ENCODE measurements around the gene RYR1. TPM values are rescaled to one million over a fixed set of nuclear protein-coding genes. Genes with fewer than 3 reads are reported as not detected.
"Not testable (repeated sequence)": the region's sequence is repeated elsewhere in the genome, so short reads cannot be mapped to it uniquely, and the experiment has no call there.

RYR1 gene
- total RNA-seq, 4 donors from 2014 or later = 8.4 to 35.1 (median 16.6) TPM

DNA sequence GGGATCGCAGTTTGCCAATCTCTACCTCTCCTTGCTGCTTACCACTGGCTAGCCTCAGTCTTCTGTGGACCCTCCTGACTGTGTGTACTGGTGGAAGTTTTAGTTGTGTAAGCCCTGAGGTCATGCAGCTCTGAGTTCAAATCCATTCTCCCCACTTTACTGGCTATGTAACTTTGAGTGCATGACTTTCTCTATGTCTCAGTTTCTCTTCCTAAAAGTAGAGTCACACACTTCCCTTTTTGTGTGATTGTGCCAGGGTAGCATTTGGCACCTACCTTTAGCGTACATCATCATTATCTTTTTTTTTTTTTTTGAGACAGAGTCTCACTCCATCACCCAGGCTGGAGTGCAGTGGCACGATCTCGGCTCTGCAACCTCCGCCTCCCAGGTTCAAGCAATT lies 113.9 kb downstream of the RYR1 start:
- TF ChIP-seq, protein P1, sequence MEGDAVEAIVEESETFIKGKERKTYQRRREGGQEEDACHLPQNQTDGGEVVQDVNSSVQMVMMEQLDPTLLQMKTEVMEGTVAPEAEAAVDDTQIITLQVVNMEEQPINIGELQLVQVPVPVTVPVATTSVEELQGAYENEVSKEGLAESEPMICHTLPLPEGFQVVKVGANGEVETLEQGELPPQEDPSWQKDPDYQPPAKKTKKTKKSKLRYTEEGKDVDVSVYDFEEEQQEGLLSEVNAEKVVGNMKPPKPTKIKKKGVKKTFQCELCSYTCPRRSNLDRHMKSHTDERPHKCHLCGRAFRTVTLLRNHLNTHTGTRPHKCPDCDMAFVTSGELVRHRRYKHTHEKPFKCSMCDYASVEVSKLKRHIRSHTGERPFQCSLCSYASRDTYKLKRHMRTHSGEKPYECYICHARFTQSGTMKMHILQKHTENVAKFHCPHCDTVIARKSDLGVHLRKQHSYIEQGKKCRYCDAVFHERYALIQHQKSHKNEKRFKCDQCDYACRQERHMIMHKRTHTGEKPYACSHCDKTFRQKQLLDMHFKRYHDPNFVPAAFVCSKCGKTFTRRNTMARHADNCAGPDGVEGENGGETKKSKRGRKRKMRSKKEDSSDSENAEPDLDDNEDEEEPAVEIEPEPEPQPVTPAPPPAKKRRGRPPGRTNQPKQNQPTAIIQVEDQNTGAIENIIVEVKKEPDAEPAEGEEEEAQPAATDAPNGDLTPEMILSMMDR (IDR thresholded peaks at IDR 0.05) = no peak
- TF ChIP-seq POLR2A (IDR thresholded peaks at IDR 0.05) = no peak
- no peak overlapping the region for H3K4me3 ChIP-seq (ENCODE audit: low read depth, poor library complexity, severe bottlenecking)
- no peak for DNase-seq (ENCODE audit: low spot score in 2 of 2)
- intact Hi-C loops (cut with DNase I; ENCODE audit: low total_unique reads) = loop anchor here (5.0 kb wide), 1 partner anchor 85 kb away; no protein-coding TSS in a partner anchor
- WGBS, 2 donors = 92% methylated on average over 5 of the region's 5 CpGs

DNA sequence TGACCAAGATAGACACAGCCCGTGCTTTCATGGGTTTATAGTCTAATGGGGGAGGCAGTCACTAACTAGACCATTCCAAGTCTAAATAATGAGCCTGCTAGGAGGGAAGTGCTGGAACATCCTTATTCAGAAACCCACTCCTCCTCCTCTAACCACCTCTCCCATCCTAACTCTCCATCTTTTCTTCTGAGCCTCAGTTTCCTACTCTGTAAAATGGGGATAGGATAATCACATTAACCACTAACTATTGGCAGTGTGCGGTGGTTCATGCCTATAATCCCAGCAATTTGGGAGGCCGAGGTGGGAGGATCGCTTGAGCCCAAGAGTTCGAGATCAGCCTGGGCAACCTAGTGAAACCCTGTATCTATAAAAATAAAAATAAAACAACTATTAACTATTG lies 115.6 kb downstream of the RYR1 start:
- 95 to 96% methylated on average over 5 of the region's 5 CpGs for WGBS, 2 donors
- no peak for DNase-seq (ENCODE audit: low spot score in 2 of 2)
- intact Hi-C loops (cut with DNase I; ENCODE audit: low total_unique reads) = loop anchor here (5.0 kb wide), 1 partner anchor 83 kb away; no protein-coding TSS in a partner anchor
- TF ChIP-seq, protein P1 (IDR thresholded peaks at IDR 0.05) = no peak
- TF ChIP-seq POLR2A (IDR thresholded peaks at IDR 0.05) = no peak
- H3K4me3 ChIP-seq (ENCODE audit: low read depth, poor library complexity, severe bottlenecking) = no peak overlapping the region

DNA sequence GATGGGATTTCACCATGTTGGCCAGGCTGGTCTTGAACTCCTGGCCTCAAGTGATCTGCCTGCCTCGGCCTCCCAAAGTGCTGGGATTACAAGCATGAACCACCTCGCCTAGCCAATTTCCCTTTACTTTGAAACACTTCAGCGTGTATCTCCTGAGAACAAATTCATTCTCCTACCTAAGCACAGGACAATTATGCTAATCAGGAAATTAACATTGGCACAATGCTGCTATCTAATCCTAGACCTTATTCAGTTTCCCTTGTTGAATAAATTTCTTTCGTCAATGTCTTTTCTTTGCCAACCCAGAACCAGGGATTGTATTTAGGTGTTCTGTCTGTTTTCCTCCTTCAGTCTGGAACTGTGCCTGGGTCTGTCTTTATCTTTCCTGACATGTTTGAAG lies 116.5 kb downstream of the RYR1 start:
- WGBS, 2 donors = 51 to 58% methylated on average over 4 of the region's 4 CpGs
- DNase-seq (ENCODE audit: low spot score in 2 of 2) = no peak
- TF ChIP-seq, protein P1 (IDR thresholded peaks at IDR 0.05) = no peak
- no peak for TF ChIP-seq POLR2A (IDR thresholded peaks at IDR 0.05)
- intact Hi-C loops (cut with DNase I; ENCODE audit: low total_unique reads) = loop anchor here (5.0 kb wide), 1 partner anchor 82 kb away; no protein-coding TSS in a partner anchor
- H3K4me3 ChIP-seq (ENCODE audit: low read depth, poor library complexity, severe bottlenecking) = no peak overlapping the region

DNA sequence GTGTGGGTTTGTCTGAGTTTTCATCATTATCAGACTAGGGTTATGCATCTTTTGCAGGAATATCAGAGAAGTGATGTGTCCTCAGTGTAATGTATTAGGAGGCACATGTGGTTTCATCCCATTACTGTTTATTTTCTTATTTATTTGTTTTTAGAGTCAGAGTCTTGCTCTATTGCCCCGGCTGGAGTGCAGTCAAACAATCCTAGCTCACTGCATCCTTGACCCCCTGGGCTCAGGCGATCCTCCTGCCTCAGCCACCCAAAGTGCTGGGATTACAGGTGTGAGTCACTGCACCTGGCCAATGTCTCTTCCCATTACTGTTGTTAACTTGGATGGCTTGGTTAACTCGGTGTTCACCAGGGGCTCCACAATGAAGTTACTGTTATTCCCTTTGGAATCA lies 116.9 kb downstream of the RYR1 start:
- no peak overlapping the region for H3K4me3 ChIP-seq (ENCODE audit: low read depth, poor library complexity, severe bottlenecking)

DNA sequence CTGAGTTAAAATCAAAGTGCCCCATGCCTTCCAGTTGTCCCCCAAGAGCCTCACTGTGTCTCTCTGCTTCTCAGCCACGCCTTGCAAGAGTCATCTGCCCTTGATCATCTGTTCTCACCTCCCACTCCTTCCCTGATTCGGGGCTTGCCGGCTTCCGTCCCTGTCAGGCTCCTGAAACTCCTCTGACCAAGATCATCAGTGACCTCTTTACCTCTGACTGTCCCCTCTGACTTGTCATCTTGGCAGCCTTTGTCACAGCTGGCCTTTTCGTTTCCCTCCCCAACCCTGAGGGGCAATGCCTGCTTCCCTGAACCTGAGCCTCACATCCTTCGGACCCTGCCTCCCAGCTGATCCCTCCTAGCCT lies 117.9 kb downstream of the RYR1 start:
- 64 to 75% methylated on average over 6 of the region's 6 CpGs for WGBS, 2 donors
- intact Hi-C loops (cut with DNase I; ENCODE audit: low total_unique reads) = no loop called here
- H3K4me3 ChIP-seq (ENCODE audit: low read depth, poor library complexity, severe bottlenecking) = no peak overlapping the region
- no peak for DNase-seq (ENCODE audit: low spot score in 2 of 2)
- TF ChIP-seq POLR2A (IDR thresholded peaks at IDR 0.05) = no peak
- TF ChIP-seq, protein P1 (IDR thresholded peaks at IDR 0.05) = no peak

More for the DNA sequence above, 116.9 kb downstream of the RYR1 start:
- DNase-seq (ENCODE audit: low spot score in 2 of 2) = no peak
- 55 to 57% methylated on average over 3 of the region's 3 CpGs for WGBS, 2 donors
- TF ChIP-seq, protein P1 (IDR thresholded peaks at IDR 0.05) = no peak
- TF ChIP-seq POLR2A (IDR thresholded peaks at IDR 0.05) = no peak
- intact Hi-C loops (cut with DNase I; ENCODE audit: low total_unique reads) = no loop called here

DNA sequence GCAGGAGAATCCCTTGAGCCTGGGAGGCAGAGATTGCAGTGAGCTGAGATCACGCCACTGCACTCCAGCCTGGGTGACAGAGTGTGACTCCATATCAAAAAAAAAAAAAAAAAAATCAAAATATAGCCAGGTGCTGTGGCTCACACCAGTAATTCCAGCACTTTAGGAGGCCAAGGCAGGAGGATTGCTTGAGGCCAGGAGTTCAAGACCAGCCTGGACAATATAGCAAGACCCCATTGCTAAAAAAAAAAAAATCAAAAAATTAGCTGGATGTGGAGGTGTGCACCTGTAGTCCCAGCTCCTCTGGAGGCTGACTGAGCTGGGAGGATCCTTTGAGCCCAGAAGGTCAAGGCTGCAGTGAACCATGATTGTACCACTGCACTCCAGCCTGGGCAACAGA lies 119.7 kb downstream of the RYR1 start:
- H3K4me3 ChIP-seq (ENCODE audit: low read depth, poor library complexity, severe bottlenecking); DNase-seq (ENCODE audit: low spot score in 2 of 2); intact Hi-C loops (cut with DNase I; ENCODE audit: low total_unique reads): not testable (repeated sequence)
- 91 to 100% methylated on average over 1 of the region's 1 CpG for WGBS, 2 donors

Measured in lower leg skin (tissue), 4 donors.